GM15510 (cell line): ENCODE measurements around the gene ETV5.

Source experiments
- POLR2A ChIP-seq: IDR thresholded peaks from 3 replicates; pipeline ENCODE4 v1.6.1; 2011; ENCODE audit warnings: borderline replicate concordance; ENCODE audit not compliant: insufficient read length; ENCODE audit errors: extremely low read depth

The ETV5 gene

GRCh38 chr3:186069199-186069598, 39.7 kb downstream of the ETV5 start:
- TF ChIP-seq POLR2A = no peak

GRCh38 chr3:186068243-186068552, 40.7 kb downstream of the ETV5 start:
- no peak for TF ChIP-seq POLR2A

- no peak for TF ChIP-seq POLR2A
These were observed 41.3 kb downstream of the ETV5 start for GRCh38 chr3:186067360-186068242.

GRCh38 chr3:186060222-186060621, 48.7 kb downstream of the ETV5 start:
- TF ChIP-seq POLR2A = no peak

GRCh38 chr3:186059192-186059591, 49.7 kb downstream of the ETV5 start:
- TF ChIP-seq POLR2A = no peak

- TF ChIP-seq POLR2A = no peak
These were observed 50.7 kb downstream of the ETV5 start for GRCh38 chr3:186058225-186058624.

GRCh38 chr3:186057594-186057993, 51.3 kb downstream of the ETV5 start:
- no peak for TF ChIP-seq POLR2A

GRCh38 chr3:186054792-186055352, 54.0 kb downstream of the ETV5 start:
- TF ChIP-seq POLR2A = no peak

- no peak for TF ChIP-seq POLR2A
These were observed 54.7 kb downstream of the ETV5 start for GRCh38 chr3:186053954-186054791.

GRCh38 chr3:186052096-186052840, 56.6 kb downstream of the ETV5 start:
- TF ChIP-seq POLR2A = no peak

- TF ChIP-seq POLR2A = no peak
These were observed 59.9 kb downstream of the ETV5 start for GRCh38 chr3:186049001-186049400.

GRCh38 chr3:186048119-186048518, 60.8 kb downstream of the ETV5 start:
- no peak for TF ChIP-seq POLR2A

GRCh38 chr3:186046838-186047237, 62.1 kb downstream of the ETV5 start:
- no peak for TF ChIP-seq POLR2A

GRCh38 chr3:186044968-186045367, 63.9 kb downstream of the ETV5 start:
- TF ChIP-seq POLR2A = no peak

GRCh38 chr3:186044427-186044826, 64.5 kb downstream of the ETV5 start:
- no peak for TF ChIP-seq POLR2A
